ENCODE measurements around the gene PARP9. TPM values are rescaled to one million over a fixed set of nuclear protein-coding genes. Genes with fewer than 3 reads are reported as not detected.

Gene PARP9
- total RNA-seq, 4 donors from 2014 or later: 24.2 to 35.8 (median 29.1) TPM

DNA sequence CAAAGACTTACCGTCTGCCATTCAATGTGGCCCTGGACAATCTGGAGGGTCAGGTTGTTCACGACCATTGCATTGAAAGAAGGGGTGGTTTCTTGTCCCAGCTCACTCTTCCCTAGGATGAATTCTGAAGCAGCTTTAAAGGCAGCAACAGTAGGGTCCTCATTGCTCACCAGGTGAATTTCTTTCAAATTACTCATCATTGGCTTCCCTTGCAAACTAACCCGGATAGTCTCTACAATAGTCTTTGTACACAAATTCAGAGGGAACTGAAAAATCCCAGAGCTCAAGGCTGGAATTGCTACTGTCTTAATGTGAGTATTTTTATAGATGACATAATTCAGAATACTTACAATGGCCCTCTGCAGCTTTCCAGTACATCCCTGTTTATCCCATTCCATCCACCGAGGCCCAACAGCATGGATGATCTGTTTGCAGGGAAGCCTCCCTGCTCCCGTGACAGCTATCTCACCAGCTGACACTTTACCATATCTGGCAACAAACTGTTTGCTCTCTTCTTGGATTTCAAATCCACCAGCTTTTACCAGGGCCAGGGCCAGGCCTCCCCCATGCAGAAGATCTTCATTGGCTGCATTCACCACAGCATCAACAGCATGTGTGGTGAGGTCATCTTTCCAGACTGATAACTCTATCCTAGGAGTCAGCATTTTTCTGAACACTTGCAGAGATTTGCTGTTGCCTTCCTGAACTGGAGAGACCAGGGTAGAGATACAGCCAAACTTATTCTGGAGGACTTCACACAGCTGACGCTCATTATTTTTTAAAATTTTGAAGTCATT, 8.6 kb downstream of the PARP9 start:
- TF ChIP-seq EP300 (IDR thresholded peaks at IDR 0.05; ENCODE audit: low read depth): no peak
- TF ChIP-seq POLR2A (IDR thresholded peaks at IDR 0.05): no peak
- TF ChIP-seq POLR2AphosphoS5 (IDR thresholded peaks at IDR 0.05): no peak
- no peak for TF ChIP-seq CTCF (IDR thresholded peaks at IDR 0.05)
- no peaks in the 10 kb centered on the region for H3K9me3 ChIP-seq
- no peak for DNase-seq
- in situ Hi-C loops (cut with MboI; ENCODE audit: low pct_ligation_motif_present in 1 of 4, low pct_unique_long_range_greater_than_20kb in 1 of 4, low sequenced_read_pairs in 3 of 4): loop anchor here (5.0 to 10.0 kb wide), 2 partner anchors 119 to 122 kb away; no protein-coding TSS in a partner anchor
- no peak overlapping the region for H3K4me3 ChIP-seq
- H3K36me3 ChIP-seq: peaks cover 0 to 49% (median 13%) of the 10 kb centered on the region in 4 donors
- peaks cover 0 to 3% (median under 1%) of the 10 kb centered on the region in 4 donors for H3K4me1 ChIP-seq
- 87 to 93% methylated on average over 2 to 6 of the region's 6 CpGs for WGBS, 2 donors (ENCODE audit: low coverage in 1 of 2)
- H3K27me3 ChIP-seq: no peaks in the 10 kb centered on the region
- intact Hi-C loops (cut with DNase I; ENCODE audit: low total_unique reads): no loop called here
- peak overlapping the region in 3 of 4 donors; percentile 19 to 20 (median 19) for H3K27ac ChIP-seq

GRCh38 chr3:122553171-122553570, 10.9 kb downstream of the PARP9 start:
- in situ Hi-C loops (cut with MboI; ENCODE audit: low pct_ligation_motif_present in 1 of 4, low pct_unique_long_range_greater_than_20kb in 1 of 4, low sequenced_read_pairs in 3 of 4): loop anchor here in 1 of 4 donors (10.0 kb wide), 1 partner anchor 122 kb away; no protein-coding TSS in a partner anchor
- no peak for TF ChIP-seq POLR2AphosphoS5 (IDR thresholded peaks at IDR 0.05)
- Histone ChIP-seq H3K4me1 (no peaks in the 10 kb centered on the region), H3K27me3 (no peaks in the 10 kb centered on the region), H3K27ac (no peak overlapping the region), H3K9me3 (no peaks in the 10 kb centered on the region), H3K4me3 (no peak overlapping the region), H3K36me3 (peaks cover 0 to 45% (median 14%) of the 10 kb centered on the region in 4 donors)
- no peak for DNase-seq
- intact Hi-C loops (cut with DNase I; ENCODE audit: low total_unique reads): no loop called here
- WGBS, 2 donors (ENCODE audit: low coverage in 1 of 2): 58 to 78% methylated on average over 3 of the region's 3 CpGs

- Histone ChIP-seq H3K27ac (no peak overlapping the region), H3K9me3 (no peaks in the 10 kb centered on the region)
Measured at GRCh38 chr3:122548619-122549018, 15.5 kb downstream of the PARP9 start.

GRCh38 chr3:122548076-122548475, 16.0 kb downstream of the PARP9 start:
- no peak overlapping the region for H3K27ac ChIP-seq
- no peaks in the 10 kb centered on the region for H3K9me3 ChIP-seq
- TF ChIP-seq POLR2AphosphoS5 (IDR thresholded peaks at IDR 0.05) (no peak), EP300 (IDR thresholded peaks at IDR 0.05; ENCODE audit: low read depth) (no peak), POLR2A (IDR thresholded peaks at IDR 0.05) (no peak), CTCF (IDR thresholded peaks at IDR 0.05) (no peak)
- intact Hi-C loops (cut with DNase I; ENCODE audit: low total_unique reads): no loop called here
- WGBS, 2 donors (ENCODE audit: low coverage in 1 of 2): 81 to 93% methylated on average over 3 of the region's 3 CpGs
- no peaks in the 10 kb centered on the region for H3K27me3 ChIP-seq
- no peaks in the 10 kb centered on the region for H3K4me1 ChIP-seq
- H3K4me3 ChIP-seq: no peak overlapping the region
- no peak for DNase-seq
- in situ Hi-C loops (cut with MboI; ENCODE audit: low pct_ligation_motif_present in 1 of 4, low pct_unique_long_range_greater_than_20kb in 1 of 4, low sequenced_read_pairs in 3 of 4): no loop called here
- peaks cover 0 to 61% (median 15%) of the 10 kb centered on the region in 4 donors for H3K36me3 ChIP-seq

More at GRCh38 chr3:122548619-122549018, 15.5 kb downstream of the PARP9 start:
- Histone ChIP-seq H3K4me1 (no peaks in the 10 kb centered on the region), H3K36me3 (peaks cover 0 to 56% (median 15%) of the 10 kb centered on the region in 4 donors), H3K27me3 (no peaks in the 10 kb centered on the region), H3K4me3 (no peak overlapping the region)
- intact Hi-C loops (cut with DNase I; ENCODE audit: low total_unique reads): no loop called here
- TF ChIP-seq POLR2AphosphoS5 (IDR thresholded peaks at IDR 0.05): no peak
- no peak for TF ChIP-seq POLR2A (IDR thresholded peaks at IDR 0.05)
- TF ChIP-seq CTCF (IDR thresholded peaks at IDR 0.05): no peak
- no peak for TF ChIP-seq EP300 (IDR thresholded peaks at IDR 0.05; ENCODE audit: low read depth)
- 80 to 92% methylated on average over 1 of the region's 1 CpG for WGBS, 2 donors (ENCODE audit: low coverage in 1 of 2)
- no peak for DNase-seq
- in situ Hi-C loops (cut with MboI; ENCODE audit: low pct_ligation_motif_present in 1 of 4, low pct_unique_long_range_greater_than_20kb in 1 of 4, low sequenced_read_pairs in 3 of 4): no loop called here
